Endothelial cell of umbilical vein (primary cell): ENCODE results near the gene ACSL4. TPM values are rescaled to one million over a fixed set of nuclear protein-coding genes. Genes with fewer than 3 reads are reported as not detected.

ENCODE experiments used
- BruUV-seq: library from RNA; stranded (reverse); fragments of 400-500 nt; replicated peaks from 2 replicates; lab custom pipeline; 2021; lab: Mats Ljungman, UMichigan
- CTCF ChIA-PET: fragments of 300-600, 350-600 bp; sonication (Branson Sonifier 250); formaldehyde crosslinking; loops from one replicate; lab custom pipeline; 2021; ENCODE audit warnings: antibody characterized with exemption, inconsistent platforms; lab: Charles Lee
- POLR2A ChIA-PET: fragments of 300-600, 350-600 bp; sonication (Branson Sonifier 250); formaldehyde crosslinking; loops from one replicate; lab custom pipeline; 2021; ENCODE audit warnings: antibody characterized with exemption, inconsistent platforms; lab: Charles Lee
- DNase-seq: peaks from one replicate; pipeline ENCODE4 v3.0.0-alpha.2; 2011; ENCODE audit warnings: low read depth, low spot score
- FAIRE-seq: peaks from 2 replicates; lab custom pipeline; 2011; peaks lifted over from hg19 to GRCh38; lab: Jason Lieb, UNC
- H2AFZ ChIP-seq: 2 replicates; pipeline ENCODE4 v1.6.0; 2012; ENCODE audit warnings: low read depth, low read length, control low read depth, inconsistent platforms
- H3K27ac ChIP-seq: 2 replicates; pipeline ENCODE4 v1.5.1; 2011; ENCODE audit warnings: low read depth, mild to moderate bottlenecking, control low read depth, low read length, moderate library complexity; ENCODE audit not compliant: insufficient read depth
- H3K27me3 ChIP-seq, 2 experiments: 2 replicates each; pipeline versions ENCODE4 v1.6.0 to v1.6.1; 2011; ENCODE audit warnings: low read length in 2 of 2, mixed read lengths in 1 of 2; ENCODE audit not compliant: control insufficient read depth in 2 of 2, insufficient read depth in 2 of 2
- H3K36me3 ChIP-seq, 2 experiments: 2 replicates in 1 of 2; 3 replicates in 1 of 2; pipeline ENCODE4 v1.5.1; 2011; ENCODE audit warnings: low read length in 2 of 2, mild to moderate bottlenecking in 1 of 2, moderate library complexity in 1 of 2; ENCODE audit not compliant: control insufficient read depth in 2 of 2, insufficient read depth in 2 of 2; ENCODE audit errors: extremely low read depth in 1 of 2
- H3K4me1 ChIP-seq: 3 replicates; pipeline ENCODE4 v1.5.1; 2011; ENCODE audit warnings: mild to moderate bottlenecking, low read length; ENCODE audit not compliant: control insufficient read depth, insufficient read depth; ENCODE audit errors: extremely low read depth
- H3K4me2 ChIP-seq: 2 replicates; pipeline ENCODE4 v1.6.1; 2011; ENCODE audit warnings: low read length, control low read depth, mixed read lengths; ENCODE audit not compliant: insufficient read depth
- H3K4me3 ChIP-seq, 3 experiments: fragments of 200-600 bp in 1 of 3; sonication (generic), shearing (Covaris generic) in 1 of 3; replicated peaks in 1 of 3; 2 replicates each; pipeline ENCODE4 v1.5.1; 2011 to 2016; ENCODE audit warnings: control low read depth in 3 of 3, low read length in 3 of 3, mild to moderate bottlenecking in 2 of 3, inconsistent platforms in 1 of 3, low read depth in 1 of 3, moderate library complexity in 1 of 3; ENCODE audit not compliant: insufficient read depth in 1 of 3
- H3K79me2 ChIP-seq: 2 replicates; pipeline ENCODE4 v1.6.0; 2012; ENCODE audit warnings: low read length, inconsistent platforms; ENCODE audit not compliant: control insufficient read depth, insufficient read depth
- H3K9ac ChIP-seq: replicated peaks from 2 replicates; pipeline ENCODE3; 2011; ENCODE audit warnings: low read length, control low read depth; ENCODE audit not compliant: insufficient read depth; ENCODE audit errors: extremely low read depth
- H3K9me1 ChIP-seq: replicated peaks from 3 replicates; pipeline ENCODE4 v1.6.0; 2011; ENCODE audit warnings: mild to moderate bottlenecking, low read length; ENCODE audit not compliant: control insufficient read depth, insufficient read depth; ENCODE audit errors: extremely low read depth
- H3K9me3 ChIP-seq: replicated peaks from 2 replicates; pipeline ENCODE4 v1.5.1; 2012; ENCODE audit warnings: low read length, inconsistent platforms; ENCODE audit not compliant: control insufficient read depth, insufficient read depth
- H4K20me1 ChIP-seq: replicated peaks from 2 replicates; pipeline ENCODE3; 2011; ENCODE audit warnings: mild to moderate bottlenecking, low read length; ENCODE audit not compliant: control insufficient read depth, insufficient read depth; ENCODE audit errors: extremely low read depth
- EZH2 ChIP-seq: IDR thresholded peaks from 2 replicates; pipeline ENCODE4 v1.6.1; 2012; ENCODE audit warnings: borderline replicate concordance, low read depth, mild to moderate bottlenecking, moderate library complexity, low read length, inconsistent platforms; ENCODE audit not compliant: severe bottlenecking
- FOS ChIP-seq: IDR thresholded peaks from 2 replicates; pipeline ENCODE4 v1.6.1; 2011; ENCODE audit warnings: mild to moderate bottlenecking, low read length, moderate library complexity, borderline replicate concordance; ENCODE audit not compliant: insufficient read depth
- GATA2 ChIP-seq: IDR thresholded peaks from 2 replicates; pipeline ENCODE4 v1.7.0; 2011; ENCODE audit warnings: low read depth, mild to moderate bottlenecking, moderate library complexity, mixed read lengths, low read length; ENCODE audit not compliant: insufficient read length, insufficient read depth
- JUN ChIP-seq: IDR thresholded peaks from 2 replicates; pipeline ENCODE4 v1.6.1; 2011; ENCODE audit warnings: borderline replicate concordance, low read depth; ENCODE audit not compliant: insufficient read length, insufficient read depth
- MYC ChIP-seq: IDR thresholded peaks from one replicate; pipeline ENCODE4 v1.6.1; 2011; ENCODE audit warnings: mild to moderate bottlenecking, low read depth, low read length
- POLR2A ChIP-seq: IDR thresholded peaks from 2 replicates; pipeline ENCODE4 v1.6.1; 2012; ENCODE audit warnings: low read depth, mild to moderate bottlenecking, control low read depth, low read length
- POLR2AphosphoS5 ChIP-seq: IDR thresholded peaks from 2 replicates; pipeline ENCODE4 v1.6.1; 2012; ENCODE audit warnings: low read depth, mild to moderate bottlenecking, control low read depth, low read length, moderate library complexity; ENCODE audit not compliant: insufficient read depth
- dilution Hi-C: fragments of 300-500 bp; cut with MboI; formaldehyde crosslinking; loops from one replicate; pipeline ENCODE4 v1.15.0; 2019; ENCODE audit warnings: low sequenced_read_pairs; ENCODE audit not compliant: extremely low pct_ligation_motif_present
- intact Hi-C: fragments of 100-400 bp; cut with micrococcal nuclease; formaldehyde crosslinking; loops from one replicate; pipeline ENCODE4 v1.10.0; 2022
- polyA plus RNA-seq, 4 experiments: library from polyadenylated mRNA; depleted of rRNA in 3 of 4; stranded (reverse) in 3 of 4; unstranded in 1 of 4; fragments of >200 nt; gene quantifications; 2 replicates each; pipeline versions ENCODE4 v1.2.1 to v1.2.3, GENCODE V29; 2011 to 2012; ENCODE audit warnings: missing spikeins in 1 of 4
- total RNA-seq: library from RNA; stranded (reverse); gene quantifications from 2 replicates; pipeline ENCODE4 v1.2.3, GENCODE V29; 2021
- TF ChIP-seq, protein P1 (sequence below), 2 donors: IDR thresholded peaks; 1 replicate in 1 of 2; 2 replicates in 1 of 2; pipeline ENCODE4 v1.5.1; 2011; ENCODE audit warnings: low read length in 2 of 2, mild to moderate bottlenecking in 2 of 2, moderate library complexity in 2 of 2, control low read depth in 1 of 2, inconsistent platforms in 1 of 2, low read depth in 1 of 2; ENCODE audit not compliant: insufficient read depth in 1 of 2; ENCODE audit errors: extremely low read depth in 1 of 2
- TF ChIP-seq, protein P2 (sequence below): IDR thresholded peaks from 2 replicates; pipeline ENCODE4 v1.6.1; 2011; ENCODE audit not compliant: insufficient read depth, insufficient read length

ACSL4 gene
- total and polyA plus RNA-seq, 2 donors (not counting 3 experiments of a cell fraction or from before 2014, with no cell fraction given), result 20.7 to 85.5 TPM

DNA sequence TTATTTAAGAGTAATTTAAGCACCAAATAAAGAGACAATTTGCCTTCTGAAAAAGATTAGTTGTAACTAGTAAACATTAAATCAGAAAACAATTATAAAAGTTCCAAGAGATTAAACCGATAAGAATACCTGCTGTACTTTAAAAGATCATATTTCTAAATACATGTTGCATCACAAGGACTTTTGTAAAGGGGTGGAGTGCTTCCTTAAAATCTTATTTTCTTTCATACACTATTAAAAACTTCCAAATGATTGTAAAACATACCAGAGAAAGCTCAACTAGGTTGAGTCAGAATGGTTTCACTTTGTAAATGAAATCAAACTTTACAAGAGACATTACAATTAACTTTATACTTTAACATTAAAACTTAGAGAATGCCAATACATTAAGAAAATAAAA is 41.8 kb downstream of the ACSL4 start:
- no peak for TF ChIP-seq MYC
- TF ChIP-seq JUN, result no peak
- no peak for TF ChIP-seq POLR2AphosphoS5
- no peak for TF ChIP-seq EZH2
- TF ChIP-seq FOS, result no peak
- TF ChIP-seq, protein P1, sequence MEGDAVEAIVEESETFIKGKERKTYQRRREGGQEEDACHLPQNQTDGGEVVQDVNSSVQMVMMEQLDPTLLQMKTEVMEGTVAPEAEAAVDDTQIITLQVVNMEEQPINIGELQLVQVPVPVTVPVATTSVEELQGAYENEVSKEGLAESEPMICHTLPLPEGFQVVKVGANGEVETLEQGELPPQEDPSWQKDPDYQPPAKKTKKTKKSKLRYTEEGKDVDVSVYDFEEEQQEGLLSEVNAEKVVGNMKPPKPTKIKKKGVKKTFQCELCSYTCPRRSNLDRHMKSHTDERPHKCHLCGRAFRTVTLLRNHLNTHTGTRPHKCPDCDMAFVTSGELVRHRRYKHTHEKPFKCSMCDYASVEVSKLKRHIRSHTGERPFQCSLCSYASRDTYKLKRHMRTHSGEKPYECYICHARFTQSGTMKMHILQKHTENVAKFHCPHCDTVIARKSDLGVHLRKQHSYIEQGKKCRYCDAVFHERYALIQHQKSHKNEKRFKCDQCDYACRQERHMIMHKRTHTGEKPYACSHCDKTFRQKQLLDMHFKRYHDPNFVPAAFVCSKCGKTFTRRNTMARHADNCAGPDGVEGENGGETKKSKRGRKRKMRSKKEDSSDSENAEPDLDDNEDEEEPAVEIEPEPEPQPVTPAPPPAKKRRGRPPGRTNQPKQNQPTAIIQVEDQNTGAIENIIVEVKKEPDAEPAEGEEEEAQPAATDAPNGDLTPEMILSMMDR (IDR thresholded peaks at IDR 0.05; ENCODE audit: extremely low read depth in 1 of 2, insufficient read depth in 1 of 2, low read depth in 1 of 2, low read length in 2 of 2), result no peak
- TF ChIP-seq POLR2A, result no peak
- no peak for TF ChIP-seq GATA2
- TF ChIP-seq, protein P2, sequence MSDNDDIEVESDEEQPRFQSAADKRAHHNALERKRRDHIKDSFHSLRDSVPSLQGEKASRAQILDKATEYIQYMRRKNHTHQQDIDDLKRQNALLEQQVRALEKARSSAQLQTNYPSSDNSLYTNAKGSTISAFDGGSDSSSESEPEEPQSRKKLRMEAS, result no peak
- no peak overlapping the region for H3K4me3 ChIP-seq
- no peak for DNase-seq
- intact Hi-C loops, result no loop called here
- no peak overlapping the region for H3K4me2 ChIP-seq
- no peaks in the 10 kb centered on the region for H3K9me1 ChIP-seq
- ChIA-PET POLR2A (no interaction called here), CTCF (interaction anchor here (1.0 to 1.4 kb wide), 2 partner anchors 22 to 200 kb away, joined by 4 to 5 read pairs; no protein-coding TSS in a partner anchor)
- FAIRE-seq, result no peak
- no peaks in the 10 kb centered on the region for H3K4me1 ChIP-seq
- no peak overlapping the region for H3K27ac ChIP-seq
- H4K20me1 ChIP-seq, result no peaks in the 10 kb centered on the region
- H3K9me3 ChIP-seq, result no peaks in the 10 kb centered on the region
- dilution Hi-C loops, result no loop called here
- H3K9ac ChIP-seq, result no peak overlapping the region
- H3K36me3 ChIP-seq, result no peaks in the 10 kb centered on the region
- no peak overlapping the region for H2AFZ ChIP-seq
- peaks cover 90% of the 10 kb centered on the region for H3K79me2 ChIP-seq
- H3K27me3 ChIP-seq, result no peaks in the 10 kb centered on the region
- BruUV-seq, result no TSS peak
